K562 (cell line): ENCODE data around the gene ZNF763. TPM values are rescaled to one million over a fixed set of nuclear protein-coding genes. Genes with fewer than 3 reads are reported as not detected.
A peak's percentile ranks its signal among the peaks of the same experiment; 100 is the strongest.

Source experiments
- BCOR ChIP-seq: fragments of 450-650 bp; IDR thresholded peaks from 2 replicates; pipeline ENCODE4 v1.6.1; 2016
- CCNT2 ChIP-seq: IDR thresholded peaks from 2 replicates; pipeline ENCODE4 v1.6.1; 2011; ENCODE audit warnings: borderline replicate concordance, low read depth, mild to moderate bottlenecking, moderate library complexity, mixed read lengths, low read length; ENCODE audit not compliant: insufficient read length; ENCODE audit errors: extremely low read depth
- DEAF1 ChIP-seq: fragments of 450-650 bp; formaldehyde crosslinking; IDR thresholded peaks from 2 replicates; pipeline ENCODE4 v1.4.0; 2020; ENCODE audit warnings: mild to moderate bottlenecking, moderate library complexity
- FOXP1 ChIP-seq: sonication (generic); formaldehyde crosslinking; IDR thresholded peaks from 2 replicates; pipeline ENCODE4 v1.8.0; 2022; ENCODE audit warnings: mild to moderate bottlenecking, missing genetic modification reagents
- FOXP4 ChIP-seq: sonication (generic); formaldehyde crosslinking; IDR thresholded peaks from 2 replicates; pipeline ENCODE4 v1.8.0; 2022; ENCODE audit warnings: mild to moderate bottlenecking, missing genetic modification reagents, borderline replicate concordance
- HNRNPL ChIP-seq: fragments of 200-400 bp; formaldehyde crosslinking; IDR thresholded peaks from 2 replicates; pipeline ENCODE4 v1.6.1; 2017; ENCODE audit warnings: low read depth, mild to moderate bottlenecking, low read length
- KDM5B ChIP-seq: fragments of 200-600 bp; sonication (generic); IDR thresholded peaks from 2 replicates; pipeline ENCODE4 v1.6.1; 2012; ENCODE audit warnings: low read depth, mild to moderate bottlenecking, moderate library complexity, low read length, control low read depth, inconsistent platforms; ENCODE audit not compliant: insufficient replicate concordance
- KLF10 ChIP-seq: fragments of 250-450 bp; sonication (Bioruptor Pico); IDR thresholded peaks from 2 replicates; pipeline ENCODE4 v1.6.1; 2021; ENCODE audit warnings: matching md5 sums
- MLLT1 ChIP-seq, 2 experiments: fragments of 450-650 bp; IDR thresholded peaks; 2 replicates each; pipeline ENCODE4 v1.6.1; 2016
- POLR2B ChIP-seq: fragments of 450-650 bp; IDR thresholded peaks from 2 replicates; pipeline ENCODE4 v1.6.1; 2018; ENCODE audit warnings: low read depth; ENCODE audit not compliant: partially characterized antibody
- TAF7 ChIP-seq: fragments of 450-650 bp; IDR thresholded peaks from 2 replicates; pipeline ENCODE4 v1.6.1; 2016; ENCODE audit warnings: missing genetic modification characterization, missing compliant biosample characterization
- ZNF217 ChIP-seq: sonication (generic); formaldehyde crosslinking; IDR thresholded peaks from 2 replicates; pipeline ENCODE4 v1.8.0; 2022; ENCODE audit warnings: mild to moderate bottlenecking, missing genetic modification reagents
- ZNF592 ChIP-seq: fragments of 450-650 bp; IDR thresholded peaks from 2 replicates; pipeline ENCODE4 v1.6.1; 2017; ENCODE audit warnings: antibody characterized with exemption, mild to moderate bottlenecking
- ZNF639 ChIP-seq, 2 experiments: fragments of 200-800 bp in 1 of 2; sonication (Bioruptor generic) in 1 of 2; sonication (generic) in 1 of 2; formaldehyde crosslinking in 1 of 2; IDR thresholded peaks in 1 of 2; conservative IDR thresholded peaks in 1 of 2; 2 replicates each; pipeline versions ENCODE4 v1.5.0 to v1.6.1; 2016 to 2020; ENCODE audit warnings: missing compliant biosample characterization in 1 of 2, missing genetic modification characterization in 1 of 2, missing genetic modification reagents in 1 of 2
- ZNF707 ChIP-seq: fragments of 250-450 bp; sonication (Bioruptor Pico); conservative IDR thresholded peaks from 2 replicates; pipeline ENCODE4 v1.8.0; 2022; ENCODE audit warnings: inconsistent platforms, mild to moderate bottlenecking, moderate library complexity
- polyA plus RNA-seq, 8 experiments: library from polyadenylated mRNA; depleted of rRNA in 4 of 8; stranded (reverse) in 5 of 8; unstranded in 3 of 8; fragments of >200 nt; fragmentation: Nextera tagmentation in 2 of 8; fragmentation: Illumina TruSeq in 1 of 8; extraction: Ambion mirVana in 2 of 8; extraction: Trizol in 1 of 8; gene quantifications; 2 replicates each; pipeline versions ENCODE4 v1.2.1 to v1.2.3, GENCODE V29; 2011 to 2014; ENCODE audit warnings: inconsistent platforms in 1 of 8, missing spikeins in 1 of 8
- total RNA-seq, 7 experiments: library from RNA; depleted of rRNA in 6 of 7; stranded (reverse); fragments of >200 nt in 6 of 7; fragmentation: Illumina TruSeq in 2 of 7; extraction: Trizol in 2 of 7; gene quantifications; 2 replicates each; pipeline versions ENCODE4 v1.2.1 to v1.2.3, GENCODE V29; 2011 to 2021; ENCODE audit warnings: low replicate concordance in 1 of 7

ZNF763 gene
- total and polyA plus RNA-seq, 9 of the 15 experiments (the other 6 are each of a cell fraction or from before 2014, with no cell fraction given): 0.08 to 0.28 (median 0.16) TPM; not detected in 3

- TF ChIP-seq ZNF592 (no peak), CCNT2 (no peak), FOXP1 (no peak), ZNF217 (CRISPR knock-in tag) (no peak), MLLT1 (IDR thresholded peaks at IDR 0.05) (no peak), KLF10 (CRISPR knock-in tag) (no peak), TAF7 (peak; percentile 88), DEAF1 (no peak), HNRNPL (no peak), BCOR (peak; percentile 62; the same call in 1 of the 2 replicates), ZNF639 (CRISPR knock-in tag; conservative IDR thresholded peaks at IDR 0.05 in 1 of 2, IDR thresholded peaks at IDR 0.05 in 1 of 2) (no peak), KDM5B (peak; percentile 91), ZNF707 (no peak), FOXP4 (no peak), POLR2B (peak; percentile 93)
These were observed 39.8 kb upstream of the ZNF763 start, which contains the start of gene ZNF700 (continued) for GRCh38 chr19:11924886-11925650.
